ENCODE data around the gene DCDC2B.

Gene DCDC2B

DNA sequence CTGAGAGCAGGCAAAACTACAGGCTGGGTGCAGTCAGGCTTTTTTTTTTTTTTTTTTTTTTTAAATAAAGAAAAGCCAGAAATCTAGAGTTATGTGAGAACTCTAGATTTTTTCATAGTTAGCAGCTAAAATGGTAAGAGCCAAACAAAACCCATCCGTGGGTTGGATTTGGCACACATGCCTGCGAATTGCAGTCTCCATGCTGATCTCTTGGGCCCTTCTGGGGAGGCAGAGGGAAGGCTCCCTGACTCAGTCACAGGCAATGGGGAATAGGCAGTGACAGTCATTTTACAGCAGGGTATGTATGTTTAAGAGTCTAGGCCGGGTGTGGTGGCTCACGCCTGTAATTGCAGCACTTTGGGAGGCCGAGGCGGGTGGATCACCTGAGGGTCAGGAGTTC, 26.8 kb upstream of the DCDC2B start:
- Histone ChIP-seq H3K36me3 (ENCODE audit: insufficient read depth, low read length) (peaks cover 51% of the 10 kb centered on the region), H3K4me1 (ENCODE audit: insufficient read depth, low read length) (peaks cover 19% of the 10 kb centered on the region), H2AFZ (ENCODE audit: low read depth, low read length) (no peak overlapping the region), H3K4me3 (ENCODE audit: low read length) (no peak overlapping the region), H3K27me3 (ENCODE audit: insufficient read depth, low read length) (no peaks in the 10 kb centered on the region), H3K9me3 (ENCODE audit: low read length) (no peaks in the 10 kb centered on the region)

DNA sequence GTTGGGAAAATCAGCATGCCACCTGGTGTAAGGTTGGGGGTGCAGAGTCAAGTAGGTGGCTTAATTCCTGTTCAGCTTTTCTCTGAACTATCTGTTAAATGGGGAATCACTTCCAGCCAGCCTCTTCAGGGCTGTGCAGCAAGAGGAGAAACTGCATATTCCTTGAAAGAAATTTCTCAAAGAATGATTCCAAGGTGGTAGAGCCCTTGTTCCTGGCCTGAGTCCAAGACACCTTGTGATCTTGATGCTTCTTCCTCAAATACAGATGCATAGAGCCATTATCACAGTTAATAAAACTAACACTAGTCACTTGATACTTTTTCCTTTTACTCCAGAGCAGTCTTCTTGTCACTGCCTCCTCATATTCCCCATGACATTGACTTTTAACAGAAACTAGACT, 24.2 kb upstream of the DCDC2B start:
- no peaks in the 10 kb centered on the region for H3K9me3 ChIP-seq (ENCODE audit: low read length)
- H3K36me3 ChIP-seq (ENCODE audit: insufficient read depth, low read length): peaks cover 76% of the 10 kb centered on the region
- no peak overlapping the region for H3K4me3 ChIP-seq (ENCODE audit: low read length)

DNA sequence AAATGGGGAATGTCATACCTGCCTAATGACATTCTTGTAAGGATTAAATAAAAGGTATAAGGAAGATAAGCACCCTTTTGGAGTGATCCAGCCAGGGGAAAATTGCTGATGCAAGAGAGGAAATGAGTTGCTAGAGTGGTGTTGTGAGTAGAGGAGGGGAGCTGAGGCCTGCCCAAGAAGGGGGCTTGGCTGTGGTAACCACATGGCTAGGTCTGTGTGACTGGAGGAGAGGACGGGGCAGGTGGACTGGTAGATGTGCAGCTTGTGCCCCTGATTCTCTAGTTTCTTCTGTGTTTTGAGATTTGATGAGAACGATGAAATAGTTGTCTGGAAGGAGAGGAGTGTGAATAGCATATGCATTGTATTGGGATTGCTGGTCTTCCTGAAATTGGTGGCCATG, 22.8 kb upstream of the DCDC2B start:
- H2AFZ ChIP-seq (ENCODE audit: low read depth, low read length): no peak overlapping the region
- peaks cover 5% of the 10 kb centered on the region for H3K4me1 ChIP-seq (ENCODE audit: insufficient read depth, low read length)
- H3K36me3 ChIP-seq (ENCODE audit: insufficient read depth, low read length): peaks cover 84% of the 10 kb centered on the region
- no peaks in the 10 kb centered on the region for H3K27me3 ChIP-seq (ENCODE audit: insufficient read depth, low read length)
- no peak overlapping the region for H3K4me3 ChIP-seq (ENCODE audit: low read length)
- H3K9me3 ChIP-seq (ENCODE audit: low read length): no peaks in the 10 kb centered on the region

More for the DNA sequence above, 24.2 kb upstream of the DCDC2B start:
- H3K27me3 ChIP-seq (ENCODE audit: insufficient read depth, low read length): no peaks in the 10 kb centered on the region
- H2AFZ ChIP-seq (ENCODE audit: low read depth, low read length): no peak overlapping the region
- peaks cover 13% of the 10 kb centered on the region for H3K4me1 ChIP-seq (ENCODE audit: insufficient read depth, low read length)

DNA sequence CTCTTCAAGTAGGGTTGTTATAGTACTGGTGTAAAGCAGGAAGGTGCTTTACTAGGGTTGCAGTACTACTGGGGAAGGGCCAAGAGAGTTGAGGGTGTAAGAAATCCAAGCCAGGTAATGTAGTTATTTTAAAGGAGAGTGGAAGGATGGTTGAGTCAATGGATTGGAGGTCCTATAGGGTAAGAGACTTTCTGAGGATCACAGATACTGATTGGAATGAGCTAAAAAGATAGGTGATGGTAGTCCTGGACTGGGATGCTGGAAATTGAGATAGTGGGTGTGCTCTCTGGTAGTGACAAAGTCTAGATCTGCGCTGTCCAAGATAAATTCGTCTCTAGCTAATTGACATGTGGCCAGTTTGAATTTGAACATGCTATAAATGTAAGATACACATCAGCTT, 22.4 kb upstream of the DCDC2B start:
- Histone ChIP-seq H3K36me3 (ENCODE audit: insufficient read depth, low read length) (peaks cover 84% of the 10 kb centered on the region), H2AFZ (ENCODE audit: low read depth, low read length) (no peak overlapping the region), H3K4me3 (ENCODE audit: low read length) (no peak overlapping the region), H3K4me1 (ENCODE audit: insufficient read depth, low read length) (peaks cover 1% of the 10 kb centered on the region), H3K9me3 (ENCODE audit: low read length) (no peaks in the 10 kb centered on the region), H3K27me3 (ENCODE audit: insufficient read depth, low read length) (no peaks in the 10 kb centered on the region)

DNA sequence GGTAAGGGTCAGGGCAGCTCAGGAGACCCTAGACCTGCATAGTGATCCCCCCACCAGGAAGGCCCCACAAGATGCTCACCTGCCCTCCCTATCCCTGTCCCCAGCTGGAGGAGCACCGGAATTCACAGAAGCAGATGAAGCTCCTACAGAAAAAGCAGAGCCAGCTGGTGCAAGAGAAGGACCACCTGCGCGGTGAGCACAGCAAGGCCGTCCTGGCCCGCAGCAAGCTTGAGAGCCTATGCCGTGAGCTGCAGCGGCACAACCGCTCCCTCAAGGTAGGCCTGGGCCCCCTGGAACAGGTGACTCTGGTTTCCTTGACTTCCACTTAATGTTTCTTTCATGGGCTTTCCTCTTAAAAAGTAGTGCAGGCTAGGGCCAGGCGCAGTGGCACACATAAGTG, 21.0 kb upstream of the DCDC2B start:
- Histone ChIP-seq H3K9me3 (ENCODE audit: low read length) (no peaks in the 10 kb centered on the region), H2AFZ (ENCODE audit: low read depth, low read length) (no peak overlapping the region), H3K36me3 (ENCODE audit: insufficient read depth, low read length) (peaks cover 85% of the 10 kb centered on the region), H3K27me3 (ENCODE audit: insufficient read depth, low read length) (no peaks in the 10 kb centered on the region), H3K4me3 (ENCODE audit: low read length) (no peak overlapping the region), H3K4me1 (ENCODE audit: insufficient read depth, low read length) (no peaks in the 10 kb centered on the region)

DNA sequence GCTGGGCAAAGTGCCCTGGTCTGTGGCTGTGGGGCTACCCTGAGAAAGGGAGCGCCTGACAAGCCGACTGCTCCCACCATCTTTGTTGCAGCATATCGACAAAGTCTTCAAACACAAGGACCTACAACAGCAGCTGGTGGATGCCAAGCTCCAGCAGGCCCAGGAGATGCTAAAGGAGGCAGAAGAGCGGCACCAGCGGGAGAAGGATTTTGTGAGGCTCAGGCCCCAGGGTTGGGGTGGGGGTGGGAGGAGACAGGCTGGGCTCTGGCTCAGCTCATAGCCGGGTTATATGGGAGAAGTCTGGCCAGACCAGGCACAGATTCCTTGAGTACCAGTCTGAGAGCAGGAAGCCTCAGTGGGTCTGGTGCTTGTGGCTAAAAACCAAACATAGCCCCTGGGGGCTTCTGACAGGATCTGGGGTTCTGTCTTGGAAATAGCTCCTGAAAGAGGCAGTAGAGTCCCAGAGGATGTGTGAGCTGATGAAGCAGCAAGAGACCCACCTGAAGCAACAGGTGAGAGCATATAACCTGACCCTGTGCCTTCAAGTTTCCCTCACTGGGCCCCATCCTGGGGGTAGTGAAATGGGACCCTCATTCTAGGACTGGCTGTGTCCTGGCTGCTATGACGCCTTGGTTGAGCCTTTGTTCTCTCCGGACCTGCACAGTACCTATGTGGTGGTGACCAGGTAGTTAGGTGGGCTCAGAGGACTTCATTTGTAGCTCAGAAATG, 16.5 kb upstream of the DCDC2B start:
- no peak overlapping the region for H2AFZ ChIP-seq (ENCODE audit: low read depth, low read length)
- H3K9me3 ChIP-seq (ENCODE audit: low read length): no peaks in the 10 kb centered on the region
- no peak overlapping the region for H3K4me3 ChIP-seq (ENCODE audit: low read length)
- peaks cover 2% of the 10 kb centered on the region for H3K4me1 ChIP-seq (ENCODE audit: insufficient read depth, low read length)
- no peaks in the 10 kb centered on the region for H3K27me3 ChIP-seq (ENCODE audit: insufficient read depth, low read length)
- H3K36me3 ChIP-seq (ENCODE audit: insufficient read depth, low read length): peaks cover 95% of the 10 kb centered on the region

DNA sequence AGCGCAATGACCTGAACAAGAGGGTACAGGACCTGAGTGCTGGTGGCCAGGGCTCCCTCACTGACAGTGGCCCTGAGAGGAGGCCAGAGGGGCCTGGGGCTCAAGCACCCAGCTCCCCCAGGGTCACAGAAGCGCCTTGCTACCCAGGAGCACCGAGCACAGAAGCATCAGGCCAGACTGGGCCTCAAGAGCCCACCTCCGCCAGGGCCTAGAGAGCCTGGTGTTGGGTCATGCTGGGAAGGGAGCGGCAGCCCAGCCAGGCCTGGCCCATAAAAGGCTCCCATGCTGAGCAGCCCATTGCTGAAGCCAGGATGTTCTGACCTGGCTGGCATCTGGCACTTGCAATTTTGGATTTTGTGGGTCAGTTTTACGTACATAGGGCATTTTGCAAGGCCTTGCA, 13.9 kb upstream of the DCDC2B start:
- H3K27me3 ChIP-seq (ENCODE audit: insufficient read depth, low read length): no peaks in the 10 kb centered on the region
- no peaks in the 10 kb centered on the region for H3K9me3 ChIP-seq (ENCODE audit: low read length)
- peaks cover 72% of the 10 kb centered on the region for H3K36me3 ChIP-seq (ENCODE audit: insufficient read depth, low read length)
- H2AFZ ChIP-seq (ENCODE audit: low read depth, low read length): no peak overlapping the region
- H3K4me1 ChIP-seq (ENCODE audit: insufficient read depth, low read length): peaks cover 25% of the 10 kb centered on the region
- no peak overlapping the region for H3K4me3 ChIP-seq (ENCODE audit: low read length)

DNA sequence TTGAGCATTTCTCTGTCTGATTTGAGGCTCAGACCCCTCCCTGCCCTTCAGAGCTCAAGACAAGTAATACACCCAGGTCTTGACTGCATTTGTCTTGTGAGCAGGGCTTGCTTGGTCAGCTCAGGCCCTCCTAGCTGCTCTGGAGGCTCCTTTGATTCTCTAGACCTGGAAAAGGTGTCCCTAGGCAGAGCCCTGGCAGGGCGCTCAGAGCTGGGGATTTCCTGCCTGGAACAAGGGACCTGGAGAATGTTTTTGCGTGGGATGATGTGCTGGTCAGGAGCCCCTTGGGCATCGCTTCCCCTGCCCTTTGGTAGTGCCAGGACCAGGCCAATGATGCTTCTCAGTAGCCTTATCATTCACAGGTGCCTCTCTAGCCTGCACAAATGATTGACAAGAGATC, 13.4 kb upstream of the DCDC2B start:
- H3K36me3 ChIP-seq (ENCODE audit: insufficient read depth, low read length): peaks cover 66% of the 10 kb centered on the region
- peaks cover 27% of the 10 kb centered on the region for H3K4me1 ChIP-seq (ENCODE audit: insufficient read depth, low read length)
- no peaks in the 10 kb centered on the region for H3K27me3 ChIP-seq (ENCODE audit: insufficient read depth, low read length)
- no peak overlapping the region for H3K4me3 ChIP-seq (ENCODE audit: low read length)
- no peaks in the 10 kb centered on the region for H3K9me3 ChIP-seq (ENCODE audit: low read length)
- H2AFZ ChIP-seq (ENCODE audit: low read depth, low read length): no peak overlapping the region

DNA sequence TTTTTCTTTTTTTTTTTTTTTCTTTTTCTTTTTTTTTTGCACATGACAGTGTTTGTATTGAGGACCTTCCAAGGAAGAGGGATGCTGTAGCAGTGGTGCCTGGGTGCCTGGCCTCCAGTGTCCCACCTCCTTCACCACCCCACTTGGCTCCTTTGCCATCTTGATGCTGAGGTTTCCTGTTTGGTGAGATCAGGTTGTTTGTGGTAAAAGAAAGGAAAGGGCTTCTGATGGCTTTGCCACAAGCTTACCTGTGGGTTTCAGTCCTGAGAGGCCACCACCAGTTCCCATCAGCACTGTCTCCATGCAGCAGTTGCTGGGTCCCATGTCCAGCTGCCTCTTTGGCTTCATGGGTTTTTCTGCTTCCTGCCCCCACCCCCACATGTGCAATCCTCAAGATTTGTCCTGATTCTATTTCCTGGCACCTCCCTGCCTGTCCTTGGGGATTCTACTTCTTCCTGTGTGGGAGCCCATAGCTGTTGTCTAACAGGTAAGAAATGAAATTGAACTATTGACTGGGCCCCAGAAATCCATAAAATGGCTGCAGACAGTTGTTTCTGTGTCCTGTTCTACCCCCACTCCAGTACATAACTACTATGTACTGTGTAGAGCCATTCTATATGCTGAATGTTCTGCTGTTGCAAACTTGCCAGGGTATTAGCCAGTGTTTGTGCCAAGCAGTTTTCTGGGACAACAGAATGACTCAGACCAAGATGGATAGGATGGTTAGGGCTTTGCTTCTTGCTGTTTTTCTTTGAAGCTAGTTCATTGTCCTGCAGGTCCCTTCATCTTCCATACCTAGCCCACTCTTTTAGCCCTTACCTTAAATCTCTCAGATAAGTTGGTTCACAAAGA, 12.7 kb upstream of the DCDC2B start:
- Histone ChIP-seq H3K27me3 (ENCODE audit: insufficient read depth, low read length) (no peaks in the 10 kb centered on the region), H3K9me3 (ENCODE audit: low read length) (no peaks in the 10 kb centered on the region), H3K4me1 (ENCODE audit: insufficient read depth, low read length) (peaks cover 29% of the 10 kb centered on the region), H2AFZ (ENCODE audit: low read depth, low read length) (no peak overlapping the region), H3K36me3 (ENCODE audit: insufficient read depth, low read length) (peaks cover 62% of the 10 kb centered on the region), H3K4me3 (ENCODE audit: low read length) (no peak overlapping the region)

DNA sequence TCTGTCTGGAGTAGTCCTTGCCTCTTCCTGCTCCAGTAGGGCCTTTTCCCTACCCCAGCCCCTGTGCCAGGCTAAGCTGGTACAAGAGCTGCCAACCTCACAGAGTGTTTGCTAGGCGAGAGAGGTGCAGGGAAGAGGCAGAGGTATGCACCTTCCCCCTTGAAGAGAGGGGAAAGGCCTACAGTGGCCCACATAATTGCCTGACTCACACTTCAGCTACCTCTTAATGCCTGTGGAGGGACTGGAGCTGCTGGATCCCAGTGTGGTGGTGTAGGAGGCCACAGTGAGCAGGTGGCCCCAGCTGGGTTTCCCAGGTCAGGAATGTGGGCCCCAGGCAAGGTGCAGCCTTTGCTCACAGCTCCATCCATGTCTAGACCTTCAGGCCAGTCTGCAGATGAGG, 11.8 kb upstream of the DCDC2B start:
- Histone ChIP-seq H3K4me1 (ENCODE audit: insufficient read depth, low read length) (peaks cover 36% of the 10 kb centered on the region), H3K9me3 (ENCODE audit: low read length) (no peaks in the 10 kb centered on the region), H3K4me3 (ENCODE audit: low read length) (no peak overlapping the region)

DNA sequence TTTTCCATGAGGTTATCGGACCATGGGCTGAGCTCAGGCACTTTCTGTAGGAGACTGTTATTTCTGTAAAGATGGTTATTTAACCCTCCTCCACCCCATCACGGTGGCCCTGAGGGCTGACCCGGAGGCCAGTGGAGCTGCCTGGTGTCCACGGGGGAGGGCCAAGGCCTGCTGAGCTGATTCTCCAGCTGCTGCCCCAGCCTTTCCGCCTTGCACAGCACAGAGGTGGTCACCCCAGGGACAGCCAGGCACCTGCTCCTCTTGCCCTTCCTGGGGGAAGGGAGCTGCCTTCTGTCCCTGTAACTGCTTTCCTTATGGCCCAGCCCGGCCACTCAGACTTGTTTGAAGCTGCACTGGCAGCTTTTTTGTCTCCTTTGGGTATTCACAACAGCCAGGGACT, 11.1 kb upstream of the DCDC2B start:
- Histone ChIP-seq H3K27me3 (ENCODE audit: insufficient read depth, low read length) (no peaks in the 10 kb centered on the region), H3K9me3 (ENCODE audit: low read length) (no peaks in the 10 kb centered on the region), H2AFZ (ENCODE audit: low read depth, low read length) (no peak overlapping the region), H3K36me3 (ENCODE audit: insufficient read depth, low read length) (peaks cover 45% of the 10 kb centered on the region), H3K4me1 (ENCODE audit: insufficient read depth, low read length) (peaks cover 36% of the 10 kb centered on the region), H3K4me3 (ENCODE audit: low read length) (no peak overlapping the region)

More for the DNA sequence above, 11.8 kb upstream of the DCDC2B start:
- Histone ChIP-seq H3K36me3 (ENCODE audit: insufficient read depth, low read length) (peaks cover 53% of the 10 kb centered on the region), H3K27me3 (ENCODE audit: insufficient read depth, low read length) (no peaks in the 10 kb centered on the region), H2AFZ (ENCODE audit: low read depth, low read length) (no peak overlapping the region)

DNA sequence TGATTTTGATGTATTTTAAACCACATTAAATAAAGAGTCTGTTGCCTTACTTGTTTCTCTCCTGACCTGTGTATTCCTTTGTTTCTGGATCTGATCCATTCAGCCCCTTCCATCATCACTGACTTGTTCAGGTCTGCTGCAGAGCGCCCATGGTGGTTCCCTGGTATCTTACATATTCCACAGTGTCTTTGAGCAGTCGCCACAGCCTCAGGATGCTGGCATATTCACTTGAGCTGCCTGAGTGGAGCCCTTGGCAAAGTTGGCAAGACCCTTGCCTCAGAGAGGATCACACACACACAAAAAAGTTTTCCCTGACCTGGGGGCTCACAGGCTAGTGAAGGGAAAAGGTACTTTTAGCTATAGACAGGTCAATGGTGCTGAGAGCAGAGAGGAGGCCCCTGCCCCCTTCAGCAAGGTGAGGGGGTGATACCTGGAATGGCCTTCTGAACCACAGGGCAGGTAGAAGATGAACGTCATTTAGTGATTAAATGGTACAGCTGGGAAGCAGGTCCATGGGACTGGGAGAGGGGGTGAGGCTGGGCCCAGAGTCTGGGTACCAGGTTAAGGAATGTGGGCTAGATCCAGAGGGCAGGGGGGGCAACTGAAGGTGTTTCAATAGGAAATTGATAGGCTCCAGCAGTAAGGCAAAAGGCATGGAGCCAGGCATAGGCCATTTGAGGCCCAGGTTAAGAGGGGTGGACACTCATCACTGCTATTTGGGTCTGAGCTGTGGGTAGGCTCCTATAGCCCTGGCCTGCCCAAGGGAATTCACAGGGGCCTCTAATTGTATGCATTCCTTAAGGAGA, 10.4 kb upstream of the DCDC2B start:
- Histone ChIP-seq H3K36me3 (ENCODE audit: insufficient read depth, low read length) (peaks cover 39% of the 10 kb centered on the region), H3K4me1 (ENCODE audit: insufficient read depth, low read length) (peaks cover 36% of the 10 kb centered on the region), H2AFZ (ENCODE audit: low read depth, low read length) (no peak overlapping the region), H3K9me3 (ENCODE audit: low read length) (no peaks in the 10 kb centered on the region), H3K27me3 (ENCODE audit: insufficient read depth, low read length) (no peaks in the 10 kb centered on the region), H3K4me3 (ENCODE audit: low read length) (no peak overlapping the region)

Measured in neuron (in vitro differentiated cells).